ENCODE data around the gene TLR1. TPM values are rescaled to one million over a fixed set of nuclear protein-coding genes. Genes with fewer than 3 reads are reported as not detected.

The TLR1 gene
- polyA plus RNA-seq, 3 donors = 49.8 to 117 (median 62.2) TPM

- no peak for TF ChIP-seq CTCF (IDR thresholded peaks at IDR 0.05)
- H3K36me3 ChIP-seq (replicated peaks in 1 of 2; ENCODE audit: control insufficient read depth in 1 of 2, insufficient read depth in 2 of 2, low read length in 2 of 2) = peaks cover 0 to 2% of the 10 kb centered on the region in 2 donors
- DNase-seq = no peak
- Mint-ChIP-seq H3K4me3 (no peak overlapping the region), H3K27me3 (ENCODE audit: low read depth in 3 of 3) (no peaks in the 10 kb centered on the region), H3K36me3 (peaks cover 9 to 14% of the 10 kb centered on the region in 2 donors), H3K4me1 (peaks cover 13% of the 10 kb centered on the region), H3K27ac (peak overlapping the region in 1 of 7 donors; percentile 72), H3K9me3 (peaks cover 4 to 8% (median 6%) of the 10 kb centered on the region in 7 donors)
- H3K9ac ChIP-seq (ENCODE audit: insufficient read depth, low read length, poor library complexity, severe bottlenecking) = no peak overlapping the region
- 90% methylated on average over 18 of the region's 19 CpGs for WGBS (ENCODE audit: insufficient coverage)
- H3K4me2 ChIP-seq (replicated peaks; ENCODE audit: extremely low read depth, low read length, poor library complexity, severe bottlenecking) = peak overlapping the region; percentile 63
- H3K79me2 ChIP-seq (ENCODE audit: insufficient read depth, low read length) = no peaks in the 10 kb centered on the region
- H4K20me1 ChIP-seq (ENCODE audit: insufficient read depth, low read length) = no peaks in the 10 kb centered on the region
- intact Hi-C loops (cut with micrococcal nuclease) = loop anchor here (5.0 to 10.0 kb wide), 2 partner anchors 34 to 52 kb away; partner anchors contain the start of gene TLR1 (in 1 of the 2)
- peaks cover 36 to 43% of the 10 kb centered on the region in 2 donors for H3K4me1 ChIP-seq (ENCODE audit: control insufficient read depth in 1 of 2, insufficient read depth in 2 of 2, low read length in 2 of 2)
- peak overlapping the region; percentile 0 to 72 for H3K27ac ChIP-seq (ENCODE audit: low read depth in 1 of 2, low read length in 2 of 2)
- peak overlapping the region; percentile 46 for H2AFZ ChIP-seq (ENCODE audit: insufficient read depth, low read depth, low read length, poor library complexity, severe bottlenecking)
- no peaks in the 10 kb centered on the region for H3K27me3 ChIP-seq (ENCODE audit: control insufficient read depth in 2 of 2, insufficient read depth in 2 of 2, low read length in 2 of 2)
- peak overlapping the region in 1 of 3 experiments; percentile 34 for H3K4me3 ChIP-seq (replicated peaks in 1 of 3; ENCODE audit: low read depth in 2 of 3, low read length in 3 of 3)
- H3K9me3 ChIP-seq (replicated peaks in 1 of 2; ENCODE audit: control insufficient read depth in 1 of 2, insufficient read depth in 1 of 2, low read length in 2 of 2) = peaks cover 8% of the 10 kb centered on the region in 2 donors
These were observed 51.4 kb downstream of the TLR1 start for GRCh38 chr4:38752941-38753806.

GRCh38 chr4:38752372-38752940 is 52.1 kb downstream of the TLR1 start:
- Mint-ChIP-seq H3K4me1 (peaks cover 6% of the 10 kb centered on the region), H3K27ac (peak overlapping the region in 6 of 7 donors; percentile 46 to 86 (median 68)), H3K9me3 (peaks cover 5 to 15% (median 13%) of the 10 kb centered on the region in 7 donors), H3K4me3 (peak overlapping the region in 1 of 2 donors; percentile 37), H3K36me3 (peaks cover 11 to 16% of the 10 kb centered on the region in 2 donors), H3K27me3 (ENCODE audit: low read depth in 3 of 3) (no peaks in the 10 kb centered on the region)
- DNase-seq = peak; percentile 30 to 56 (median 48)
- TF ChIP-seq CTCF (IDR thresholded peaks at IDR 0.05) = no peak
- Histone ChIP-seq H3K36me3 (replicated peaks in 1 of 2; ENCODE audit: control insufficient read depth in 1 of 2, insufficient read depth in 2 of 2, low read length in 2 of 2) (peaks cover 0 to 9% of the 10 kb centered on the region in 2 donors), H3K4me3 (replicated peaks in 1 of 3; ENCODE audit: low read depth in 2 of 3, low read length in 3 of 3) (peak overlapping the region in 2 of 3 experiments; percentile 14 to 34), H4K20me1 (ENCODE audit: insufficient read depth, low read length) (no peaks in the 10 kb centered on the region), H3K4me2 (replicated peaks; ENCODE audit: extremely low read depth, low read length, poor library complexity, severe bottlenecking) (peak overlapping the region; percentile 63), H3K27me3 (ENCODE audit: control insufficient read depth in 2 of 2, insufficient read depth in 2 of 2, low read length in 2 of 2) (no peaks in the 10 kb centered on the region), H3K9ac (ENCODE audit: insufficient read depth, low read length, poor library complexity, severe bottlenecking) (no peak overlapping the region), H2AFZ (ENCODE audit: insufficient read depth, low read depth, low read length, poor library complexity, severe bottlenecking) (peak overlapping the region; percentile 46), H3K9me3 (replicated peaks in 1 of 2; ENCODE audit: control insufficient read depth in 1 of 2, insufficient read depth in 1 of 2, low read length in 2 of 2) (peaks cover 15% of the 10 kb centered on the region in 2 donors), H3K27ac (ENCODE audit: low read depth in 1 of 2, low read length in 2 of 2) (peak overlapping the region in 1 of 2 donors; percentile 72), H3K4me1 (ENCODE audit: control insufficient read depth in 1 of 2, insufficient read depth in 2 of 2, low read length in 2 of 2) (peaks cover 30 to 36% of the 10 kb centered on the region in 2 donors), H3K79me2 (ENCODE audit: insufficient read depth, low read length) (no peaks in the 10 kb centered on the region)
- no CpG with 5 or more reads among the region's 8 CpGs for WGBS (ENCODE audit: insufficient coverage)
- intact Hi-C loops (cut with micrococcal nuclease) = loop anchor here (5.0 to 10.0 kb wide), 2 partner anchors 35 to 52 kb away; partner anchors contain the start of gene TLR1 (in 1 of the 2)

Measured in CD14-positive monocyte (primary cell).